Gastroesophageal sphincter (tissue), 4 donors: ENCODE results near the gene DPH3. TPM values are rescaled to one million over a fixed set of nuclear protein-coding genes. Genes with fewer than 3 reads are reported as not detected.

ENCODE experiments used
- ATAC-seq: fragments of 150-250 bp; one replicate; pipeline ENCODE4 v1.9.1; 2016; ENCODE audit warnings: mild to moderate bottlenecking, moderate library complexity
- H3K27ac ChIP-seq, 4 donors: fragments of 200-600 bp; sonication (generic) in 3 of 4; 1 replicate in 3 of 4; 2 replicates in 1 of 4; pipeline ENCODE4 v1.5.1; 2016 to 2019
- H3K27me3 ChIP-seq: fragments of 200-600 bp; sonication (generic); one replicate; pipeline ENCODE4 v1.5.1; 2019
- H3K36me3 ChIP-seq, 2 donors: fragments of 200-600 bp; sonication (generic); one replicate each; pipeline ENCODE4 v1.5.1; 2019; ENCODE audit warnings: control low read depth in 1 of 2
- H3K4me1 ChIP-seq, 3 donors: fragments of 200-600 bp; sonication (generic); 1 replicate in 2 of 3; 2 replicates in 1 of 3; pipeline ENCODE4 v1.5.1; 2016 to 2019; ENCODE audit warnings: control low read depth in 2 of 3
- H3K4me3 ChIP-seq, 2 donors: fragments of 200-600 bp; sonication (generic); one replicate each; pipeline ENCODE4 v1.5.1; 2019; ENCODE audit warnings: mild to moderate bottlenecking in 1 of 2, moderate library complexity in 1 of 2
- H3K9me3 ChIP-seq, 3 donors: fragments of 200-600 bp; sonication (generic); one replicate each; pipeline ENCODE4 v1.5.1; 2017 to 2019; ENCODE audit warnings: control low read depth in 2 of 3
- CTCF ChIP-seq, 4 experiments: fragments of 200-600 bp in 2 of 4; fragments of 450-650 bp in 2 of 4; sonication (generic) in 1 of 4; IDR thresholded peaks; one replicate each; pipeline ENCODE4 v1.5.1; 2017 to 2019; ENCODE audit warnings: antibody characterized with exemption in 4 of 4, mild to moderate bottlenecking in 2 of 4, moderate library complexity in 2 of 4
- EP300 ChIP-seq: sonication (generic); formaldehyde crosslinking; IDR thresholded peaks from one replicate; pipeline ENCODE4 v1.6.1; 2017; ENCODE audit warnings: antibody characterized with exemption, mild to moderate bottlenecking
- POLR2A ChIP-seq, 2 donors: fragments of 450-650 bp; IDR thresholded peaks; one replicate each; pipeline ENCODE4 v1.6.1; 2017; ENCODE audit warnings: antibody characterized with exemption in 2 of 2, mild to moderate bottlenecking in 2 of 2, moderate library complexity in 1 of 2
- POLR2AphosphoS5 ChIP-seq: sonication (generic); formaldehyde crosslinking; IDR thresholded peaks from one replicate; pipeline ENCODE4 v1.6.1; 2017; ENCODE audit warnings: antibody characterized with exemption
- WGBS, 2 donors: methylation state at CpG; one replicate each; pipeline ENCODE4 v1.1.5; 2018; ENCODE audit warnings: low coverage in 1 of 2; 5-methylcytosine and 5-hydroxymethylcytosine counted together
- total RNA-seq, 4 donors: library from RNA; depleted of rRNA; stranded (reverse); fragments of >200 nt; gene quantifications; one replicate each; pipeline ENCODE4 v1.1.0, GENCODE V29; 2016

DPH3 gene
- total RNA-seq, 4 donors from 2014 or later = 31.4 to 40.0 (median 36.8) TPM

GRCh38 chr3:16294844-16295243 is 30.1 kb upstream of the DPH3 start:
- no peaks in the 10 kb centered on the region for H3K27me3 ChIP-seq
- H3K4me3 ChIP-seq = no peak overlapping the region
- no peak for ATAC-seq
- H3K4me1 ChIP-seq = peaks cover 3 to 27% (median 5%) of the 10 kb centered on the region in 3 donors
- H3K9me3 ChIP-seq = no peaks in the 10 kb centered on the region
- peaks cover 0 to 16% of the 10 kb centered on the region in 2 donors for H3K36me3 ChIP-seq
- TF ChIP-seq POLR2A (IDR thresholded peaks at IDR 0.05) (no peak), POLR2AphosphoS5 (no peak), EP300 (no peak), CTCF (IDR thresholded peaks at IDR 0.05) (no peak)
- 84% methylated on average over 5 of the region's 5 CpGs; no CpG with 5 or more reads in 1 of the 2 donors for WGBS, 2 donors
- no peak overlapping the region for H3K27ac ChIP-seq

- Histone ChIP-seq H3K9me3 (no peaks in the 10 kb centered on the region), H3K36me3 (peaks cover 0 to 39% of the 10 kb centered on the region in 2 donors), H3K4me1 (peaks cover 0 to 44% (median 5%) of the 10 kb centered on the region in 3 donors), H3K27ac (peak overlapping the region in 2 of 4 donors; percentile 29 to 43), H3K27me3 (no peaks in the 10 kb centered on the region), H3K4me3 (no peak overlapping the region)
- ATAC-seq = no peak
- TF ChIP-seq CTCF (IDR thresholded peaks at IDR 0.05) (no peak), POLR2A (IDR thresholded peaks at IDR 0.05) (no peak), POLR2AphosphoS5 (no peak), EP300 (no peak)
- 43 to 48% methylated on average over 2 of the region's 2 CpGs for WGBS, 2 donors
Measured at GRCh38 chr3:16290827-16291196, 26.1 kb upstream of the DPH3 start.

- H3K9me3 ChIP-seq = no peaks in the 10 kb centered on the region
- peaks cover 0 to 44% (median 5%) of the 10 kb centered on the region in 3 donors for H3K4me1 ChIP-seq
- H3K27ac ChIP-seq = peak overlapping the region in 2 of 4 donors; percentile 29 to 55
- no peak overlapping the region for H3K4me3 ChIP-seq
- TF ChIP-seq EP300 = no peak
- peak; percentile 66 to 88 (median 80) for TF ChIP-seq CTCF (IDR thresholded peaks at IDR 0.05)
- TF ChIP-seq POLR2AphosphoS5 = no peak
- no peak for TF ChIP-seq POLR2A (IDR thresholded peaks at IDR 0.05)
- ATAC-seq = peak; percentile 25
- H3K36me3 ChIP-seq = peaks cover 0 to 35% of the 10 kb centered on the region in 2 donors
- 53 to 57% methylated on average over 3 of the region's 3 CpGs for WGBS, 2 donors
- no peaks in the 10 kb centered on the region for H3K27me3 ChIP-seq
Measured at GRCh38 chr3:16290007-16290826, 25.5 kb upstream of the DPH3 start.

GRCh38 chr3:16289144-16289889 is 24.6 kb upstream of the DPH3 start:
- TF ChIP-seq POLR2AphosphoS5 (no peak), CTCF (IDR thresholded peaks at IDR 0.05) (no peak), POLR2A (IDR thresholded peaks at IDR 0.05) (no peak), EP300 (no peak)

More at GRCh38 chr3:16289144-16289889, 24.6 kb upstream of the DPH3 start:
- Histone ChIP-seq H3K27me3 (no peaks in the 10 kb centered on the region), H3K27ac (peak overlapping the region in 3 of 4 donors; percentile 35 to 55 (median 46)), H3K36me3 (peaks cover 0 to 36% of the 10 kb centered on the region in 2 donors), H3K4me1 (peaks cover 0 to 44% (median 5%) of the 10 kb centered on the region in 3 donors), H3K4me3 (no peak overlapping the region), H3K9me3 (no peaks in the 10 kb centered on the region)
- no peak for ATAC-seq
- 69 to 73% methylated on average over 2 of the region's 2 CpGs for WGBS, 2 donors
